ENCODE measurements around the gene TRIM5. TPM values are rescaled to one million over a fixed set of nuclear protein-coding genes. Genes with fewer than 3 reads are reported as not detected.
"Not testable (repeated sequence)": the region's sequence is repeated elsewhere in the genome, so short reads cannot be mapped to it uniquely, and the experiment has no call there.

TRIM5 gene
- total and polyA plus RNA-seq, 2 donors (not counting 1 experiment from before 2014, with no cell fraction given), result 10.1 to 39.5 TPM

DNA sequence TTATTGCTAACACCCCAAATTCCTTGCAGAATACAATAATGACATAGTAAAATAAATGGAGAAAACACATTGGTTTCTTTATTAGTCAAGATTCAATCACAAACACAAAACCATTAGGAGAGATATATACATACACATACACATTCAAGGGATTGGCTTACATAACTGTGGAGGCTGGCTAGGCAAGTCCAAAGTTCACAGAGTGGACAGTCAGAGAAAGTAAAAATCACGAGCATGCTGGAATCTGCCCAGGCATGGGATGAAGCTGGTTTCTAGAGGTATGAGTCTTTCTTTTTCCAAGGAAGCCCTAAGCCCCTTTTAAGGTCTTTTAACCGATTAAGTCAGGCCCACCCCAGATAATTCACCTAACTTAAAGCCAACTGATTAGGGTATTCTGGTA, 37.7 kb upstream of the TRIM5 start:
- Mint-ChIP-seq H3K9me3 (ENCODE audit: insufficient read depth) (no peaks in the 10 kb centered on the region), H3K4me1 (no peaks in the 10 kb centered on the region), H3K27ac (no peak overlapping the region), H3K27me3 (no peaks in the 10 kb centered on the region), H3K4me3 (no peak overlapping the region)
- Histone ChIP-seq H3K9me3 (ENCODE audit: control extremely low read depth in 1 of 3, control insufficient read depth in 2 of 3, insufficient read depth in 1 of 3, low read length in 2 of 3) (peaks cover 0 to 1% (median 0%) of the 10 kb centered on the region in 3 donors), H3K4me2 (replicated peaks; ENCODE audit: low read depth, low read length, poor library complexity, severe bottlenecking) (no peak overlapping the region), H2AFZ (ENCODE audit: insufficient read depth, low read depth, low read length, poor library complexity, severe bottlenecking) (no peak overlapping the region), H4K20me1 (ENCODE audit: control insufficient read depth, insufficient read depth, low read length, poor library complexity, severe bottlenecking) (no peaks in the 10 kb centered on the region), H3K36me3 (replicated peaks in 1 of 2; ENCODE audit: control extremely low read depth in 1 of 2, control insufficient read depth in 1 of 2, extremely low read depth in 1 of 2, insufficient read depth in 2 of 2, low read length in 1 of 2) (peaks cover 0 to 3% of the 10 kb centered on the region in 2 experiments), H3K27ac (ENCODE audit: low read length in 2 of 2) (no peak overlapping the region), H3K4me1 (ENCODE audit: control insufficient read depth in 2 of 2, insufficient read depth in 2 of 2, low read length in 2 of 2) (no peaks in the 10 kb centered on the region), H3K9ac (ENCODE audit: low read length) (no peak overlapping the region), H3K79me2 (ENCODE audit: control insufficient read depth, insufficient read depth, low read length) (no peaks in the 10 kb centered on the region), H3K27me3 (replicated peaks in 1 of 4; ENCODE audit: control extremely low read depth in 1 of 4, control insufficient read depth in 3 of 4, insufficient read depth in 4 of 4, low read length in 3 of 4) (no peaks in the 10 kb centered on the region), H3K4me3 (ENCODE audit: control extremely low read depth in 1 of 5, extremely low read depth in 1 of 5, insufficient read depth in 1 of 5, low read depth in 2 of 5, low read length in 4 of 5) (no peak overlapping the region)
- DNase-seq, result no peak
- intact Hi-C loops (cut with micrococcal nuclease), result no loop called here
- TF ChIP-seq, protein P1, sequence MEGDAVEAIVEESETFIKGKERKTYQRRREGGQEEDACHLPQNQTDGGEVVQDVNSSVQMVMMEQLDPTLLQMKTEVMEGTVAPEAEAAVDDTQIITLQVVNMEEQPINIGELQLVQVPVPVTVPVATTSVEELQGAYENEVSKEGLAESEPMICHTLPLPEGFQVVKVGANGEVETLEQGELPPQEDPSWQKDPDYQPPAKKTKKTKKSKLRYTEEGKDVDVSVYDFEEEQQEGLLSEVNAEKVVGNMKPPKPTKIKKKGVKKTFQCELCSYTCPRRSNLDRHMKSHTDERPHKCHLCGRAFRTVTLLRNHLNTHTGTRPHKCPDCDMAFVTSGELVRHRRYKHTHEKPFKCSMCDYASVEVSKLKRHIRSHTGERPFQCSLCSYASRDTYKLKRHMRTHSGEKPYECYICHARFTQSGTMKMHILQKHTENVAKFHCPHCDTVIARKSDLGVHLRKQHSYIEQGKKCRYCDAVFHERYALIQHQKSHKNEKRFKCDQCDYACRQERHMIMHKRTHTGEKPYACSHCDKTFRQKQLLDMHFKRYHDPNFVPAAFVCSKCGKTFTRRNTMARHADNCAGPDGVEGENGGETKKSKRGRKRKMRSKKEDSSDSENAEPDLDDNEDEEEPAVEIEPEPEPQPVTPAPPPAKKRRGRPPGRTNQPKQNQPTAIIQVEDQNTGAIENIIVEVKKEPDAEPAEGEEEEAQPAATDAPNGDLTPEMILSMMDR (IDR thresholded peaks at IDR 0.05), result no peak
- no peak for TF ChIP-seq EZH2 (IDR thresholded peaks at IDR 0.05; ENCODE audit: borderline replicate concordance, insufficient read depth, low read depth, low read length, poor library complexity, severe bottlenecking)
- no peak for ATAC-seq (ENCODE audit: low read depth)
- ChIA-PET POLR2A (no interaction called here), CTCF (no interaction called here)
- no CpG with 5 or more reads among the region's 2 CpGs for WGBS (ENCODE audit: insufficient coverage)

DNA sequence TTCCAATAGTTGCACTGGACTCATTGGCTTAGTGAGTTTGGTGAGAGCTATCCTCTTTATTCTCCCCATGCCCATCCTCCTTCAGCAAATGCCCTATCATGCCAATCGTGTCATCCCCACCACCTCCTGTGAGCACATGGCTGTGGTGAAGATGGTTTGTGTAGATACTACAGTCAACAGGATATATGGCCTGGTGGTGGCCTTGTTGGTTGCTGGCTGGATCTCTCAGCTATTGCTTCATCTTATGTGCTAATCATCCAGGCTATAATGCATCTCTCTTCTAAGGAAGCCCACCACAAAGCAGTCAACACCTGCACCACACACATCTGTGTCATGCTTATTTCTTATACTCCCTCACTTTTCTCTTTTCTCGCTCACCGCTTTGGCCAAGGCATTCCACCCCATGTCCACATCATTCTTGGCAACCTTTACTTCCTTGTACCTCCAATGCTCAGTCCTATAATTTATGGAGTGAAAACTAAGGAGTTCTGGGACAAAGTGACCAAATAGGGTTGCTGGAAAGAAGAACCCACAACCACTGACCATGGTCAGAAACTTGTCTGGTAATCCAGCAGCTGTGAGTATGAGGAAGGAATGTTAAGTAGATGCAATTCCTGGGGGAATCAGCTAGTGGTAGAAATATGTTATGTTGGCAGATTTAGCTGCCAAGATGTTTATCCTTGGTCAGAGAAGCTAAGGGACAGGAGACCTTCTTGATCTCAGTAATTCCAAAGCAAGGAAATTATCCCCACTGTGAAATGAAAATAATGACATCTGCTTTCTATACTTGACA, 35.0 kb upstream of the TRIM5 start:
- intact Hi-C loops (cut with micrococcal nuclease), result loop anchor here (10.0 kb wide), 1 partner anchor 245 kb away; no protein-coding TSS in a partner anchor
- Histone ChIP-seq H3K79me2 (ENCODE audit: control insufficient read depth, insufficient read depth, low read length) (no peaks in the 10 kb centered on the region), H3K27ac (ENCODE audit: low read length in 2 of 2) (no peak overlapping the region), H3K4me3 (ENCODE audit: control extremely low read depth in 1 of 5, extremely low read depth in 1 of 5, insufficient read depth in 1 of 5, low read depth in 2 of 5, low read length in 4 of 5) (no peak overlapping the region), H3K4me1 (ENCODE audit: control insufficient read depth in 2 of 2, insufficient read depth in 2 of 2, low read length in 2 of 2) (no peaks in the 10 kb centered on the region), H2AFZ (ENCODE audit: insufficient read depth, low read depth, low read length, poor library complexity, severe bottlenecking) (no peak overlapping the region), H3K4me2 (replicated peaks; ENCODE audit: low read depth, low read length, poor library complexity, severe bottlenecking) (no peak overlapping the region), H3K27me3 (replicated peaks in 1 of 4; ENCODE audit: control extremely low read depth in 1 of 4, control insufficient read depth in 3 of 4, insufficient read depth in 4 of 4, low read length in 3 of 4) (no peaks in the 10 kb centered on the region), H4K20me1 (ENCODE audit: control insufficient read depth, insufficient read depth, low read length, poor library complexity, severe bottlenecking) (no peaks in the 10 kb centered on the region), H3K36me3 (replicated peaks in 1 of 2; ENCODE audit: control extremely low read depth in 1 of 2, control insufficient read depth in 1 of 2, extremely low read depth in 1 of 2, insufficient read depth in 2 of 2, low read length in 1 of 2) (peaks cover 0 to 3% of the 10 kb centered on the region in 2 experiments), H3K9ac (ENCODE audit: low read length) (no peak overlapping the region), H3K9me3 (ENCODE audit: control extremely low read depth in 1 of 3, control insufficient read depth in 2 of 3, insufficient read depth in 1 of 3, low read length in 2 of 3) (peaks cover 0 to 1% (median 0%) of the 10 kb centered on the region in 3 donors)
- H3K27ac Mint-ChIP-seq, result no peak overlapping the region
- ChIA-PET CTCF (interaction anchor here (1.1 kb wide), 1 partner anchor 41 kb away, joined by 3 read pairs; no protein-coding TSS in a partner anchor), POLR2A (no interaction called here)
- TF ChIP-seq EZH2 (IDR thresholded peaks at IDR 0.05; ENCODE audit: borderline replicate concordance, insufficient read depth, low read depth, low read length, poor library complexity, severe bottlenecking), result no peak
- TF ChIP-seq, protein P1 (IDR thresholded peaks at IDR 0.05), result no peak
- H3K4me1 Mint-ChIP-seq, result no peaks in the 10 kb centered on the region
- no peaks in the 10 kb centered on the region for H3K27me3 Mint-ChIP-seq
- no peaks in the 10 kb centered on the region for H3K9me3 Mint-ChIP-seq (ENCODE audit: insufficient read depth)
- WGBS (ENCODE audit: insufficient coverage), result no CpG with 5 or more reads among the region's 3 CpGs
- H3K4me3 Mint-ChIP-seq, result no peak overlapping the region
- DNase-seq (no peak), ATAC-seq (ENCODE audit: low read depth) (no peak)

DNA sequence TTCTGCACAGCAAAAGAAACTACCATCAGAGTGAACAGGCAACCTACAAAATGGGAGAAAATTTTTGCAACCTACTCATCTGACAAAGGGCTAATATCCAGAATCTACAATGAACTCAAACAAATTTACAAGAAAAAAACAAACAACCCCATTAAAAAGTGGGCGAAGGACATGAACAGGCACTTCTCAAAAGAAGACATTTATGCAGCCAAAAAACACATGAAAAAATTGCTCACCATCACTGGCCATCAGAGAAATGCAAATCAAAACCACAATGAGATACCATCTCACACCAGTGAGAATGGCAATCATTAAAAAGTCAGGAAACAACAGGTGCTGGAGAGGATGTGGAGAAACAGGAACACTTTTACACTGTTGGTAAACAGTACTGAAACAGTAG, 31.6 kb upstream of the TRIM5 start:
- H3K27me3 ChIP-seq (replicated peaks in 1 of 4; ENCODE audit: control extremely low read depth in 1 of 4, control insufficient read depth in 3 of 4, insufficient read depth in 4 of 4, low read length in 3 of 4); H3K27ac ChIP-seq (ENCODE audit: low read length in 2 of 2); H3K79me2 ChIP-seq (ENCODE audit: control insufficient read depth, insufficient read depth, low read length); H3K27me3 Mint-ChIP-seq; CTCF ChIA-PET; H3K9me3 Mint-ChIP-seq (ENCODE audit: insufficient read depth); POLR2A ChIA-PET; DNase-seq; H4K20me1 ChIP-seq (ENCODE audit: control insufficient read depth, insufficient read depth, low read length, poor library complexity, severe bottlenecking); H2AFZ ChIP-seq (ENCODE audit: insufficient read depth, low read depth, low read length, poor library complexity, severe bottlenecking); H3K4me3 ChIP-seq (ENCODE audit: control extremely low read depth in 1 of 5, extremely low read depth in 1 of 5, insufficient read depth in 1 of 5, low read depth in 2 of 5, low read length in 4 of 5); ATAC-seq (ENCODE audit: low read depth); H3K36me3 ChIP-seq (replicated peaks in 1 of 2; ENCODE audit: control extremely low read depth in 1 of 2, control insufficient read depth in 1 of 2, extremely low read depth in 1 of 2, insufficient read depth in 2 of 2, low read length in 1 of 2); H3K9ac ChIP-seq (ENCODE audit: low read length); H3K4me3 Mint-ChIP-seq; H3K4me2 ChIP-seq (replicated peaks; ENCODE audit: low read depth, low read length, poor library complexity, severe bottlenecking); H3K27ac Mint-ChIP-seq; H3K4me1 Mint-ChIP-seq; H3K4me1 ChIP-seq (ENCODE audit: control insufficient read depth in 2 of 2, insufficient read depth in 2 of 2, low read length in 2 of 2); H3K9me3 ChIP-seq (ENCODE audit: control extremely low read depth in 1 of 3, control insufficient read depth in 2 of 3, insufficient read depth in 1 of 3, low read length in 2 of 3): not testable (repeated sequence)
- WGBS (ENCODE audit: insufficient coverage), result no CpG with 5 or more reads among the region's 1 CpG
- intact Hi-C loops (cut with micrococcal nuclease), result loop anchor here (10.0 kb wide), 1 partner anchor 242 kb away; no protein-coding TSS in a partner anchor

Measured in B cell (primary cell).